Forelimb muscle (tissue), 1 donor: ENCODE results near the gene SLC26A2. TPM values are rescaled to one million over a fixed set of nuclear protein-coding genes. Genes with fewer than 3 reads are reported as not detected.
"Not testable (repeated sequence)": the region's sequence is repeated elsewhere in the genome, so short reads cannot be mapped to it uniquely, and the experiment has no call there.

Experiments
- DNase-seq: peaks from one replicate; pipeline ENCODE4 v3.0.0-alpha.2; 2013; ENCODE audit warnings: low read depth
- polyA plus RNA-seq: library from polyadenylated mRNA; unstranded; fragments of 120-200 nt; gene quantifications from one replicate; pipeline ENCODE4 v1.2.1, GENCODE V29; 2013; ENCODE audit not compliant: insufficient read length

The SLC26A2 gene
- polyA plus RNA-seq, 1 donor, result 8.6 TPM

GRCh38 chr5:150000990-150001659, 40.6 kb downstream of the SLC26A2 start:
- no peak for DNase-seq

DNA sequence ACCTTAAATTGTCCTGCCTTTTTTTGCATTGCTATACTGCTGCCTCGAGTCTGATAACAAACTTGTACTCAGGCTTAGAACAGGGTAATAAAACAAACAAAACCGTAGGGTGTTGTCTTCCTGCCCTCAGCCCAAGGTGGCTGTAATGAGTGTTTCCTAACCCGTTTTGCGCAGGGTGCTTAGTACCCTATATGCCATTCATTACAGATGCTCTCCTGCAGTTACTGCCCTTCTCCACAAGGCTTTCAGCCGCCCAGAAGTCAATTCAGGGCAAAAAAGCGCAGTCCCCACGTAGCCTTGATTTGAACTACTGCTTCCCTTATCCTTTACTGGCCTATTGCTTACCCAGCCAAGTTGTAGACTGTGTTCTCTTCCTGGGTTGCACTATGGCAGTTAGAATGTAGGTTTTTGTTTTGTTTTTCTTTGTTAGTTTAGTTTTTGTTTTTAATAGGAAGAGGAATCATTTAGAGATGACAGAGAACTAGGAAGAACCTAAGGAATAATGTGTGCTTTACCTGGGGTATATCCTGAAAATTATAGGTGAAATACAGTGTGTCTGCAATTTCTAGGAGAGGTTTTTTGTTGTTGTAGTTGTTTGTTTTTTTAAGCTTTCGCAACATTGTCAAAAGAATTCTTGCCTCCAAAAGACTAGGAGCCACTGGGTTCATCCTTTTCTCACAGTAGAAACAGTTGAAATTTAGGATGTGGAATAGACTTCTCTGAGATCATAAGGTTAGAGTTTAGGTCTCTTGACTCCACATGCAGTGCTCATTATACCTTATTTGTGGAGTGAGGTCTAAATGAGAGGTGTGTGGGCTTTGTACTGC, 41.3 kb downstream of the SLC26A2 start:
- DNase-seq, result no peak

DNA sequence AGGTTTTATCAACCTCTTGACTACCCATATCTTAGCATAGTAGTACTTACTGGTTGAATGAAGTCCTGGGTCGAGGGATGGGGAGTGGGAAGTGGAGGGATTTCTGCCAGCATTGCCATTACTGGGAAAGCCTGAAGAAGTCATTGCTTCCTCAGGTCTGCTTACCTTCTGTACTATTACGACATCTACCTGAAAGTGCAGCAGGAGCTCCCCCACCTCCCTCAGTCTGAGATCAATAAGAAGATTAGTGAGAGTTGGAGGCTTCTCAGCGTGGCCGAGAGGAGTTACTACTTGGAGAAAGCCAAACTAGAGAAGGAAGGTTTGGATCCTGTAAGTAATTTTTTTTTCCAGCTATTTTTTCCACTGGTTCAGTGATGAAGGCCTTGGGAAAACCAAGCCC, 45.8 kb downstream of the SLC26A2 start:
- DNase-seq, result no peak

- DNase-seq, result no peak
Measured at GRCh38 chr5:150007050-150007449, 46.5 kb downstream of the SLC26A2 start.

GRCh38 chr5:150009671-150010387, 49.3 kb downstream of the SLC26A2 start:
- no peak for DNase-seq

DNA sequence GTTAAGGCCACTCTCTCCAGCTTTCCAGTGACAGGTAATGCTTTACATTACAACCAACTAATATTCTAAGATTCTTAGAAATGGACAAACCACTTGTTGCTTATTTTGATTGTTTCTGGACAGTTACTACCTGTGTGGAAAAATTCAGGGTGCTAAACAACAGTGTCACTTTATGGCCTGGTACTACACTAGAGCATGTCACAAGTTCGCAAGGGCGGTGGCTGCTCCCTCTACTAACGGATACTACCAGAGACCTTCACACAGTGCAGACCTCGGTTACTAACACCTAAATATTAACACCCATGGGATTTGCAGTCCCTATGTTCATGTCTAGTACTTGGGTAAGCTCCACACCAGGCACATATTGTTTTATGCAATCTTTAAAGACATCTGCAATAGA, 53.4 kb downstream of the SLC26A2 start:
- no peak for DNase-seq

DNA sequence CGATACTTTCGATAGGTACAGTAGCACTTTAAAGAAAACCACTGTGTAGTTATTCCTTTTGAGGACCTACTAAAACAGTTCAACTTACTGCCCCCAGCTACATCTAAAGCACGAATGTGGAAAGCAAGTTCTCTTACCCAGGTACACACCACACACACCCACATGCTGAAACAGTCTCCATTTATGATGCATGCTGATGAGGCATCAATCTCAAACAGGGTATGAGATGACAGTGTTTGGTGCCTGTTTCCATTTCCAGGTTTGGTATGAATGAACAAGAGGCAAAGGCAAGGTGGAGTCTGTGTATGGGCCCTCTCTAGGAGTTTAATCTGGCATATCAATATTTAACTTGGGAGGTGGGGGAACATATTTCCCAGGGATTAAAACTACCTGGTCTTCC, 53.9 kb downstream of the SLC26A2 start:
- no peak for DNase-seq

DNA sequence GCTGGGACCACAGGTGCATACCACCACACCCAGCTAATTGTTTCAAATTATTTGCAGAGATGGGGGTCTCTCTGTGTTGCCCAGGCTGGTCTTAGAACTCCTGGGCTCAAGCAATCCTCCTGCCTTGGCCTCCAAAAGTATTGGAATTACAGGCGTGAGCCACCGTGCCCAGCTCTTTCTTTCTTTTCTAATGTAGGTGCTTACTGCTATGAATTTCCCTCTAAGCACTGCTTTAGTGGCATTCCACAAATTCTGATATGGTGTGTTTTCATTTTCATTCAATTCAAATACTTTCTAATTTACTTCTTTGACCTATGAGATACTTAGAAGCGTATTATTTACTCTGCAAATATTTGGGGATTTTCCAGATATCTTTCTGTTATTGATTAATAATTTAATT, 54.9 kb downstream of the SLC26A2 start:
- no peak for DNase-seq

- no peak for DNase-seq
Measured at GRCh38 chr5:150016537-150016936, 56.0 kb downstream of the SLC26A2 start.

DNA sequence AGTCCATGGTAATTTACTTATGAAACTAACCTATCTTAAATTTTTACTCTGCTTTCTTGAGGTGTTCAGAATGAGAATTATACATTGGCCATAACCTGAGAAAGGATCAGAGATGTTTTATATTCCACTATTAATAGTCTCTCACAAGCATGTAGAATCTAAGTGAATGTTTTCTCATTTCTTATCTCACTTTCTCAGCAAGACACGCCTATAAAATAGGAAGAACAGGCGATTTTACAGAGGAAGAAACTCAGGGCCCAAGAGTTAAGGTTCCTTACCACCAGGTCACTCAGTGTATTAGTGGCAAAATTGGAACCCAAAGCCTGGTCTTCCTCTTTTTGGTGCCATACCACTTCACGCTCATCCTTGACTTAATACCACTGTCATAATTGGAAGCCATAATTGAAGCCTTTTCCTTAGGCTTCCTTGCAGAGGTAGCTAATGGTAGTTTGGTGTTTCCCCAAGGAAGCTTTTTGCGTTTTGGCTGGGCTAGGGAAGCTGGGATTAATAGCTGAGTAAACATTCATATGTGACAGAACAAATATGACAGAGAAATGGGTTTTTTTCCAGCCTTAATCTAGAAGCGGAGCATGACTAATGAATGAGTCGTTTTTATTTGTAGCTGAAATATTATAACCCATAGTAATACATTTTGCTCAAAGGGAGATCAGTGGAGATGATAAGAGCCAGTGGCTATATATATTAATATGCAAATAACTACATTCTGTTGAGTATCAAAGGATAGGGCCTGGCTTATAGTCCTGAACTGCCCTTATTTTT, 56.9 kb downstream of the SLC26A2 start:
- no peak for DNase-seq

- DNase-seq, result no peak
Measured at GRCh38 chr5:150020249-150020648, 59.7 kb downstream of the SLC26A2 start.

DNA sequence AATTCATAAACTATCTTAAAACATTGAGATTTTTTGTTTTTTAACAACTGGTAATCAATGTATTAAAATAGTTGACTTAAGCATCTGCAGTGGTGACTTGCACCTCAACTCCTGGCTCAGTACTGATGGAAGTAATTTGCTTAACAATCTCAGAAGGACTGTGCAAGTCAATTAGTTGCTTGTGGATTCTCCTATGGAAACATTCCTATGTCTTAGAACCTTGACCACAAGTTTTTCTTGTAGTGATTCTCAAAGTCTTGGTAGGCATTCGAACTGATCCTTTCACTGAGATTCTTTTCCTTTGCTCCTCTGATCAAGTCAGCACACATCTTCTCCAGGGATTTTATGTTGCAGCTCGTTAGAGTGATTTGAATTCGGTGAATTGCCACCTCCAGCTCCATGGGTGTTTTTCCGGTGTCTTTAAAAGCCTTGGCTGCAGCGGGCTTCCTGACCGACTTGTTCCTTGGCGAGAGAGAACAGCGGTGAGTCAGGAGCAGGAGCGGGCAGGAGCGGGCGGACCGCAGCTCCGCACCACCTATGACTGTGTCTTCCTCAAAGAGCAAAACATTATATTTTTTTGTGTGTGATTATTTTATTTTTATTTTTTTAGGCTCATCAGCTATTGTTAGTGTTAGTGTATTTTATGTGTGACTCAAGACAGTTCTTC, 61.1 kb downstream of the SLC26A2 start:
- no peak for DNase-seq

DNA sequence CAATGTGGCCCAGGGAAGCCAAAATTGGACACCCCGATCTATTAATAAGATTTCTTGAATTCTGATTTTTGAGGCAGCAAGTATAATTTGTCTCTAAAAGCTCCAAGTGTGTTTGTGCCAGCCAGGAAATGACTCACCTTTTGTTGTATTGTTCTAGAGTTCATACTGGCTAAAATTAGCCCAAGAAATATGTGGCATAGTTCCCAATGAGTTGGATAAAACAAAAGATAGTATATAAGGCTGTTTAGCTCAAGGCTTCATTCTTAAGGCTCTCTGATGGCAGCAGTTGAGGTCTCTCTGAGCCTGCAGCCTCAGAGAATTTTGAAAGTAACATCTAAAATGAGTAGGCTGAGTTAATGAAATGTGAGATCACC, 61.6 kb downstream of the SLC26A2 start:
- no peak for DNase-seq

DNA sequence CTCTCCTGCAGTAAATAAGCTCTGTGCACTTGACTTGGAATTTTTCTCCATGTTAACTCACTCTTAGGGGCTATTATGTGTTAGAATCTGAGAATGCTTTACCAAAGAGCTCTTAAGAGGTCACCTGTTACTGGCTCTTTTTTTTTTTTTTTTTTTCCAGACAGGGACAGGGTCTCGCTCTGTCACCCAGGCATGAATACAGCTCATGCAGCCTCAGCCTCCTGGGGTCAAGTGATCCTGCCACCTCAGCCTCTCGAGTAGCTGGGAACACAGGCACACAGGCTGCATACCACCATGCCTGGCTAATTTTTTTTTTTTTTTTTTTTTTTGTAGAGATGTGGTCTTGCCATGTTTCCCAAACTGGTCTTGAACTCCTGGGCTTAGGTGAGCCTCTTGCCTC, 62.1 kb downstream of the SLC26A2 start:
- DNase-seq, result no peak

- DNase-seq, result no peak
Measured at GRCh38 chr5:150023136-150023535, 62.6 kb downstream of the SLC26A2 start.

GRCh38 chr5:150024346-150024984, 63.9 kb downstream of the SLC26A2 start:
- no peak for DNase-seq

GRCh38 chr5:150026682-150027172, 66.2 kb downstream of the SLC26A2 start:
- DNase-seq, result no peak

DNA sequence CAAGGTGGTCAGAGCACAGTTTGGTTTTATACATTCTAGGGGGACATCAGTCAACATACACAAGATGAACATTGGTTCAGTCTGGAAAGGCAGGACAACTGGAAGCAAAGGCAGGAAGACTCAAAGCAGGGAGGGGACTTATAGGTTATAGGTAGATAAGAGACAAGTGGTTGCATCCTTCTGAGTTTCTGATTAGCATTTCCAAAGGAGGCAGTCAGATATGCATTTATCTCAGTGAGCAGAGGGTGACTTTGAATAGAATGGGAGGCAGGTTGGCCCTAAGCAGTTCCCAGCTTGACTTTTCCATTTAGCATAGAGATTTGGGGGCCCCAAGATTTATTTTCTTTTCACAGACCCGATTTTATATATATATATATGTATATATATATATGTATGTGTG, 67.5 kb downstream of the SLC26A2 start:
- not testable (repeated sequence) for DNase-seq

- DNase-seq, result no peak
Measured at GRCh38 chr5:150033334-150033733, 72.8 kb downstream of the SLC26A2 start.

DNA sequence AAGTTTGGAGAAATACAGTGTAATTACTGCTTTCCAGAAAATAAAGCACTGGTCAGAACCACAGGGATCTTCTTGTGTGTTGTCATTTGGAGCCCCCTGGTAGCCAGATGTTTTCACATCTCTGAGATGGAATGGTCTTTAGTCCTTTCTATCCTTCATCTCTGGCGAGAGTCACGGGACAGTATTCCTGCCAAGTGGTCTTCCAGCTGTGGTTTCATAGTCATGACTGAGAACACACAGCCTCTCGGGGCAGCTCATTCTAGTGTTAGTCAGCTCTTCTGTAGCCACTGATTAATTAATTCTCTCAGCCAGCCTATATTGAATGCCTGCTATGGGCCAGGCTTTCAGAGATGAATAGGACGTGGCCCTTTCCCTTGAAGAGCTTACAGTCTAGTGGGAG, 74.1 kb downstream of the SLC26A2 start:
- peak; percentile 40 for DNase-seq
